GM21786 (cell line): ENCODE results near the gene H2BW1.
"Not testable (repeated sequence)": the region's sequence is repeated elsewhere in the genome, so short reads cannot be mapped to it uniquely, and the experiment has no call there.

Source experiments
- ATAC-seq: cut with Tn5 transposase; IDR thresholded peaks from one replicate; pipeline ENCODE4 v1.9.1; 2021; ENCODE audit not compliant: unreplicated experiment

Gene H2BW1, protein sequence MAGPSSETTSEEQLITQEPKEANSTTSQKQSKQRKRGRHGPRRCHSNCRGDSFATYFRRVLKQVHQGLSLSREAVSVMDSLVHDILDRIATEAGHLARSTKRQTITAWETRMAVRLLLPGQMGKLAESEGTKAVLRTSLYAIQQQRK

DNA sequence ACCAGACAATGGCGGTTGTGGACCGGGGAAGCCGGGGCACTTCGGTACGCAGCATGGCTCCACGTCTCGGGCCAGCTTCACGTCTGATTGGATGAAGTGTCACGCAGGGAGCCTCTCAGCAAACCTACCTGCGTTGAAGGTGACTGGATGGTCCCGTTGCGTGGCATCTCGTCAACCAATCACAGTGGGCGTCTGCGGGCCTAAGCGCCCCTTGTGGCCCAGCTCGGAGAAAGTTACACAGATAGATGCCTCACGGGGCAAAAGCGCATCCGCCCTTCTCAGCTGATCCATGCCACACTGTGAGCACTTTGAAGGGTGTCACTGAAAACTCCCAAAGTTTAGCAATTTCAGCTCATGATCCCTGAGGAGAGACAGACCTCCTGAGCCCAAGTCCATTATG is at the start of gene H2BW1:
Gene H2BW1, minus strand, starts transcription at position 103 of the 400 bp plus-strand sequence. CDS start 132 bp downstream, outside the sequence.
- no peak for ATAC-seq

DNA sequence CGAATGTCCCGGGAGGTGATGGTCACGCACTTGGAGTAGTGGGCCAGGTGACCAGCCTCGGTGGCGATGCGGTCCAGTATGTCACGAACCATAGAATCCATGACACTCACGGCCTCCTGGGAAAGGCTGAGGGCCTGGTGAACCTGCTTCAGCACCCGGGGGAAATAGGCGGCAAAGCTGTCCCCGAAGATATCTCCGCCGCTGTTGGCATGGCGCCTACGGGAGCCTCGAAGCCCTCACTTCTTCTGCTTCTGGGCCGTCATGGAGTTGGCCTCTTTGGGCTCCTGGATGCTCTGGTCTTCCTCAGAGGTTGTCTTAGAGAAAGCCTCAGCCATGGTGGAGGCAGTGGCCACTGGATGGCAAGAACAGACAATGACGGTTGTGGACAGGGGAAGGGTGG is 49.1 kb upstream of the H2BW1 start:
- not testable (repeated sequence) for ATAC-seq

DNA sequence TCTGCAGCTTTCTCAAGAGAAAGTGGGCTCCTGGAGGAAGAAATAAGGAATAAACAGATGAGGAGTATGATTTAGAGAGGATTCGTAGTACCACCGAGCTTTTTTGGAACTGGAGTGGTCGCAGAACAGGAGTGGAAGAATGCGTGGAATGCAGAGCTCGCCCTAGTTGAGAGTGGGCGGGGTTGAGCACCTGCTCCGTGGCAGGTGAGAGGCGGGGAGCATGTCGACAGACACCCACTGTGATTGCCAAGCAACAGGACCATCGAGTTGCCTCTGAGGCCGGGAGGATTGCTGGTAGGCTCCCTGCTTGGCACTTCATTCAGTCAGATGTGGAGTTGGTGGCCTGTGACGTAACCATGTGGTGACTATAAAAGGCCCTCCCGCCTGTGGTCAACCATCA is 41.4 kb upstream of the H2BW1 start:
- not testable (repeated sequence) for ATAC-seq

DNA sequence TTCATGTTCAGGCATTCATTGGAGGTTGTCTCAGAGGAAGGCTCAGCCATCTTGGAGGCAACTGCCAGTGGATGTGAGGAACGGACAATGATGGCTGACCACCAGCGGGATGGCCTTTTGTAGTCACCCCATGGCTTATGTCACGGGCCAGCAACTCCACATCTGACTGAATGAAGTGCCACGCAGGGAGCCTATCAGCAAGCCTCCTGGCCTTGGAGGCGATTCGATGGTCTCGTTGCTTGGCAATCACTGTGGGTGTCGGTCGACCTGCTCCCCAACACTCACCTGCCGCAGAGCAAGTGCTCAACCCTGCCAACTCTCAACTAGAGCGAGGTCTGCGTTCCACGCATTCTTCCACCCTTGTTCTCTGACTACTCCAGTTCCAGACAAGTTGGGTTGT is 33.7 kb upstream of the H2BW1 start:
- ATAC-seq, result no peak

DNA sequence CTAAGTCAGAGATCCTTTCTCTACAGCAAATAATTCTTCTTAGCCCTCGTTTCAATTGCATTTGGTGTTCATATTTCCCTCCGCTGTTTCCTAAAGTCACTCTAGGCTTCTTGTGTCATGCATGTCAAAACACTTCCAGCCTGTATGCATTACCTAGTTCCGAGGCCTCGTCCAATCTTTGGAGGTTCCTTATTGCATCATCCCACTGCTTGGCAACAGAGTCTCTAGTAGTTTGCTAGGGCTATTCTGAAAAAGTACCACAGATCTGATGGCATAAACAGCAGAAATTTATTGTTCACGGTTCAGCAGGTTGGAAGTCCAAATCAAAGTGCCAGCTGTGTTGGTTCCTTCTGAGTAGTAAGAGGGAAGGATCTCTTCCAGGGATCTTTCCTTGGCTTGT is 32.1 kb upstream of the H2BW1 start:
- no peak for ATAC-seq

DNA sequence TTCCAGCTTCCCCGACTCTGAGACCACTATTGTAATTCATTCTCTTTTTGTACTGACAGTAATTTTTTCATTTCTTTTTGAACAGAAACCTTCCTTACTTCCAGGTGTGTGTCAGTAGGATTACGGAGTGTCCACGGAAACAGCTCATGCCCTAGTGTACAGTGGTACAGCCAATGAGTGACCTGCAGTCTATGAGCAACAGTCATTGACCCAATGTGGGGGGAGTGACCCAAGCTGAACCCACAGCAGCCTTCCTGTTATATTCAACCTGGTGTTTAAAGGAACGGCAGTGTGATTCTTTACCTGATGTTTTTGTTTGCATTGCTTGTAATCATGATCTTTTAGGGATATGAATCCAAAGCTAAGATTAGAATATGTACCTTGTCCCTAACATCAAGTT is 27.5 kb upstream of the H2BW1 start:
- no peak for ATAC-seq

DNA sequence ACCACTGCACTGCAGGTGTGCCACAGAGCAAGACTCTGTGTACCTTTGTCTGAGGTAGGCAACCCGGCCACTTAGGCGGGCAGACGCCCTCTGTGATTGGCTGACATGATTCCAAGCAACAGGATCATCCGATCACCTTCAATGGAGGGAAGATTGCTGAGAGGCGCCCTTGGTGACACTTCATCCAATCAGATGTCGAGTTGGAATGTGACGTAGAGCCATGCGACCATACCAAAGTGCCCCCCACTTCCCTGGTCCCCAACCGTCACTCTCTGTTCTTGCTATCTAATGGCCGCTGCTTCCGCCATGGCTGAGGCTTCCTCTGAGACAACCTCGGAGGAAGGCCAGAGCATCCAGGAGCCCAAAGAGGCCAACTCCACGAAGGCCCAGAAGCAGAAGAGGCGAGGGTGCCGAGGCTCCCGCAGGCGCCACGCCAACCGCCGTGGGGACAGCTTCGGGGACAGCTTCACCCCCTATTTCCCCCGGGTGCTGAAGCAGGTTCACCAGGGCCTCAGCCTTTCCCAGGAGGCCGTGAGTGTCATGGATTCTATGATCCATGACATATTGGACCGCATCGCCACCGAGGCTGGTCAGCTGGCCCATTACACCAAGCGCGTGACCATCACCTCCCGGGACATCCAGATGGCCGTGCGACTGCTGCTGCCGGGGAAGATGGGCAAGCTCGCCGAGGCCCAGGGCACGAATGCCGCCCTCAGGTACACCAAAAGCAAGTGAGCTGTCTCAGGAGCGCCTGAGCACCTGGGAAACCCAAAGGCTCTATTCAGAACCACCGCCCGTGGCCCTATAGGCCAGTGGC is 26.4 kb upstream of the H2BW1 start, which contains the start of gene H2BW2:
Gene H2BW2, plus strand, starts transcription at position 268 of the 817 bp plus-strand sequence. Its CDS starts 39 bp downstream, at position 307.
- no peak for ATAC-seq

DNA sequence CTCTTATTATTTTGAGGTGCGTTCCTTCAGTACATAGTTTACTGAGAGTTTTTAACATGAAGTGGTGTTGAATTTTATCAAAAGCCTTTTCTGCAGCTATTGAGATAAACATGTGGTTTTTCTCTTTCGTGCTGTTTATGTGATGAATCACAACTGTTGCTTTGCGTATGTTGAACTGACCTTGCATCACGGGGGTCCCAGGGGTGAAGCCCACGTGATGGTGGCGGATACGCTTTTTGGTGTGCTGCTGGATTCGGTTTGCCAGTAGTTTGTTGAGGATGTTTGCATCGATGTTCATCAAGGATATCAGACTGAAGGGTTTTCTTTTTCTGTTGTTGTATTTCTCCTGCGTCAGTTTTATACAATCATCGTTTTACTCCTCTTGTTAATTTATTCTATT is 4.6 kb upstream of the H2BW1 start:
- ATAC-seq, result no peak

DNA sequence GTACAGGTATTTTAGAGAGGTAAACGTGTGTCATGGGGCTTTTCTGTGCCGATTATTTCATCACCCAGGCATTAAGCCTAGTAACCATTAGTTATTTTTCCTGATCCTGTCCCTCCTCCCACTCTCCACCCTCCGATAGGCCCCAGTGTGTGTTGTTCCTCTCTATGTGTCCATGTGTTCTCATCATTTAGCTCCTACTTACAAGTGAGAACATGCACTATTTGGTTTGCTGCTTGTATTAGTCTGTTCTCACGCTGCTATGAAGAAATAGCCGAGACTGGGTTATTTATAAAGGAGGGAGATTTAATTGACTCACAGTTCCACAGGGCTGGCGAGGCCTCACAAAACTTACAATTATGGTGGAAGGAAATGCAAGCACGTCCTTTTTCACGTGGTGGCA is 2.1 kb upstream of the H2BW1 start:
- not testable (repeated sequence) for ATAC-seq

DNA sequence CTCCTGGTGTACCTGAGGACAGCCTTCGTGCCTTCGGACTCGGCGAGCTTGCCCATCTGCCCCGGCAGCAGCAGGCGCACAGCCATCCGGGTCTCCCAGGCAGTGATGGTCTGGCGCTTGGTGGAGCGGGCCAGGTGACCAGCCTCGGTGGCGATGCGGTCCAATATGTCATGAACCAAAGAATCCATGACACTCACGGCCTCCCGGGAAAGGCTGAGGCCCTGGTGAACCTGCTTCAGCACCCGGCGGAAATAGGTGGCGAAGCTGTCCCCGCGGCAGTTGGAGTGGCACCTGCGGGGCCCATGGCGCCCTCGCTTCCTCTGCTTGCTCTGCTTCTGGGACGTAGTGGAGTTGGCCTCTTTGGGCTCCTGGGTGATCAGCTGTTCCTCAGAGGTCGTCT is 350 bp downstream of the H2BW1 start:
- ATAC-seq, result no peak

DNA sequence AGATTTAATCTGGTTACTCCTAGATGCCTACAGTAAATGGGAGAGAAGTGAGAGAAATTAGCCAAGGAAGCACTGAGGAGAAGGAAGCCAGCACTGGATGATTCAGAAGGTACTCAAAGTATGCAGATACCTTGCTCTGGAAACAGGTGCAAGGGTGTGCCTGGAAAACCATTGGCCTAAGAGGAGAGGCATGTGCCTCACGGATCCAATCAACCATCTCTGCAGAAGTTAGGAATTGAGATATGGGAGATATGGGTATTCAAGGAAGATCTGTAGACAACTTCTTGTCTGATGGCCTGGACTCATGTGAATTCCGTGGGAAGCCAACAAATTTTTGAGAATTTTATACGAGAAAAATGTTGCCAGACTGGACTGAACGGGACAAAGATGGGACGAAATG is 4.7 kb downstream of the H2BW1 start:
- ATAC-seq, result no peak

DNA sequence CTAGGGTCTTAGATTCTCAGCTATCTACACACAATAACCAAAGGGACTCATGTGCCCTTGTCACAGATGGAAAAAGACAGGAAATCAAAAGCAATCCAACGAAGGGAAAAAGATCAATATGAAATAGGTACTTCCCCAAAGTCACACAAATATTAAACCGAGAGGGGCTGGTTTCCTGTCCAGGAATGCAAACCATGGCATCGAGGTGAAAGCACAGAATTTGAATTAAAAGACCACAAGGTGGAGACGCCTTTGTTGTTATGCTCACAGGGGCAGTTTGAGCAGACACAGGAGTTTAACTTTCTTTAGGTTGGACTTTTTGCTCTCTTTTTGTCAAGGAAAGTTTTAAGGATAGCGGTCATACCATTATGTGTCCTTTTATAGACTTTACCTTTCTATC is 14.3 kb downstream of the H2BW1 start:
- ATAC-seq, result peak; percentile 84

DNA sequence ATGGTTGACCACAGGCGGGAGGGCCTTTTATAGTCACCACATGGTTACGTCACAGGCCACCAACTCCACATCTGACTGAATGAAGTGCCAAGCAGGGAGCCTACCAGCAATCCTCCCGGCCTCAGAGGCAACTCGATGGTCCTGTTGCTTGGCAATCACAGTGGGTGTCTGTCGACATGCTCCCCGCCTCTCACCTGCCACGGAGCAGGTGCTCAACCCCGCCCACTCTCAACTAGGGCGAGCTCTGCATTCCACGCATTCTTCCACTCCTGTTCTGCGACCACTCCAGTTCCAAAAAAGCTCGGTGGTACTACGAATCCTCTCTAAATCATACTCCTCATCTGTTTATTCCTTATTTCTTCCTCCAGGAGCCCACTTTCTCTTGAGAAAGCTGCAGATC is 30.0 kb downstream of the H2BW1 start:
- not testable (repeated sequence) for ATAC-seq

DNA sequence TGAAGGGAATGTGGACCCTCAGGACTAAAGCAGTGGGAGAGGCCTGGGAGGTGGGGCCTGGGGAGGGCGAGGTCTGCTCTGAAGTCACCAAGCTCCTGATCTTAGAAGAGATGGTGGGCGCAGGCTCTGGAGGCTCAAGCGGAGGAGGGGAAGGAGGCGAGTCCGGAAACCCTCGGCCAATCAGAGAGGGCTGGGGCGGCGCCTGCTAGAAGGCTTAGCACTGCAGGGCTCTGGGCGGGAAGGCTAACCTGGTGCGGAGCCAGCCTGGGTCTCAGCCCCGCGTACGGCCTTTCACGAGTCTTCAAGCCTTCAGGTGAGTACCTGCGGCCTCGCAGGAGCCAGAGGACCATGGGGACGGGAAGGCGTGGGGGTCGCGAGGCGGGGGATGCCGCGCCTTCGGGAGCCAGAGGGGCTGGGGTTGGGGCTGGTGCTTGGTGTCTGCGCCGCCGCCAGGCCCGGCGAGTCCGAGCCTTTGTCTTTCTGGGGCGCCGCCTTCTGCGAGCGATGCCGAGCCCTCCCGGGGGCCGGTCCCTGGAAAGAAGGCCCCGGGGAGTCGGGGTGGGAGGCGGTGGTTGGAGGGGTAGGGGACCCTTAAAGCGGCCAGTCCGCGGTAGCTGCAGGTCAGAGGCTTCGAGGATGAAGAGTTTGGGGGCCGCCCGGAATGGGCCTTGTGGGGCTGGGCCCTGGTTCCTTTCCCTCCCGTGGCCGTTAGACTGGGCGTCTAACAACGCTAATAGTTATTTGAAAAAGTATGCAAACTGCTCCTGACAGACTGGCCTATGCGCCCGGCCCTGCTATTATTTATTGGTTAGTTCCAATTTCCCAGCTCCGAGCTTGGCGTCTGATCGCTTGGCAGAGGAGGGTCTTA is 50.9 kb downstream of the H2BW1 start, which contains the start of gene TMSB15B:
Gene TMSB15B, plus strand, starts transcription at position 217 of the 868 bp plus-strand sequence.
- ATAC-seq, result peak; percentile 98
